Measurements from ENCODE around the gene SLC6A20. TPM values are rescaled to one million over a fixed set of nuclear protein-coding genes. Genes with fewer than 3 reads are reported as not detected.
A peak's percentile ranks its signal among the peaks of the same experiment; 100 is the strongest.
"Not testable (repeated sequence)": the region's sequence is repeated elsewhere in the genome, so short reads cannot be mapped to it uniquely, and the experiment has no call there.

Gene SLC6A20
- total RNA-seq, 1 donor from 2014 or later, result not detected

DNA sequence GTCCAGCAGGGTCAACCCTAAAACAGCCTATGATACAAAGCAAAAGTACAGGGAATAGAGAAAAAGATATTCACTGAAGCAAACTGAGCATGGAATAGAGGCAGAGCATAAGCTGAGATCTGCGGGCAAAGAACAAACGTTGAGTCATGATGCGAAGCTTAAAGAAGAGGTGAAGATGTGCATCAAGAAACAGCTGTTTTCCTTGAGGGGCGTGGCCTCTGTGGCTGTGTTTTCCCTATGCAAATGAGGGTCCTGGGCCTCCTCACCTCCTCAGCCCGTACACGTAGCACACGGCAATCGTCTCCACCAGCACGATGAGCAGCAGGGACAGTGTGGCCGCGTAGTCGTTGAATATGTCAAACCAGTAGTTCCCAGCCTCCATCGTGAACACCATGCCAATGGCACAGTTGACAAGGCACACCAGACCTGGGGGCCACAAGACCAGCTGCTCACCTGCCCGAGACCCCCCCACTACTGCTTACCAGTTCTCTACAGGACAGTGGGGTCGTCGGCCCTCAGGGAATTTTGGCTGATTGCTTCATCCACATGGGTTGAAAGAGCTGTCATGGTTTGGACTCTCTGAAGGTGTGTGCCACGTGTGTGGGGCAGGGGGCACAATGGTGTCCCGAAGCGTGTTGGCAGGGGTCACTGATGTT is 33.6 kb downstream of the SLC6A20 start:
- intact Hi-C loops (cut with micrococcal nuclease), result loop anchor here (10.0 kb wide), 1 partner anchor 142 kb away; no protein-coding TSS in a partner anchor
- H3K27ac ChIP-seq (replicated peaks), result no peak overlapping the region
- peaks cover 11% of the 10 kb centered on the region for H3K9me3 ChIP-seq (replicated peaks)
- DNase-seq, result no peak
- TF ChIP-seq, protein P1, sequence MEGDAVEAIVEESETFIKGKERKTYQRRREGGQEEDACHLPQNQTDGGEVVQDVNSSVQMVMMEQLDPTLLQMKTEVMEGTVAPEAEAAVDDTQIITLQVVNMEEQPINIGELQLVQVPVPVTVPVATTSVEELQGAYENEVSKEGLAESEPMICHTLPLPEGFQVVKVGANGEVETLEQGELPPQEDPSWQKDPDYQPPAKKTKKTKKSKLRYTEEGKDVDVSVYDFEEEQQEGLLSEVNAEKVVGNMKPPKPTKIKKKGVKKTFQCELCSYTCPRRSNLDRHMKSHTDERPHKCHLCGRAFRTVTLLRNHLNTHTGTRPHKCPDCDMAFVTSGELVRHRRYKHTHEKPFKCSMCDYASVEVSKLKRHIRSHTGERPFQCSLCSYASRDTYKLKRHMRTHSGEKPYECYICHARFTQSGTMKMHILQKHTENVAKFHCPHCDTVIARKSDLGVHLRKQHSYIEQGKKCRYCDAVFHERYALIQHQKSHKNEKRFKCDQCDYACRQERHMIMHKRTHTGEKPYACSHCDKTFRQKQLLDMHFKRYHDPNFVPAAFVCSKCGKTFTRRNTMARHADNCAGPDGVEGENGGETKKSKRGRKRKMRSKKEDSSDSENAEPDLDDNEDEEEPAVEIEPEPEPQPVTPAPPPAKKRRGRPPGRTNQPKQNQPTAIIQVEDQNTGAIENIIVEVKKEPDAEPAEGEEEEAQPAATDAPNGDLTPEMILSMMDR (IDR thresholded peaks at IDR 0.05; ENCODE audit: borderline replicate concordance), result no peak
- H3K27me3 ChIP-seq (ENCODE audit: low read depth), result peaks cover 29% of the 10 kb centered on the region
- H3K4me1 ChIP-seq, result no peaks in the 10 kb centered on the region
- no peak overlapping the region for H3K4me3 ChIP-seq
- H3K36me3 ChIP-seq, result no peaks in the 10 kb centered on the region

DNA sequence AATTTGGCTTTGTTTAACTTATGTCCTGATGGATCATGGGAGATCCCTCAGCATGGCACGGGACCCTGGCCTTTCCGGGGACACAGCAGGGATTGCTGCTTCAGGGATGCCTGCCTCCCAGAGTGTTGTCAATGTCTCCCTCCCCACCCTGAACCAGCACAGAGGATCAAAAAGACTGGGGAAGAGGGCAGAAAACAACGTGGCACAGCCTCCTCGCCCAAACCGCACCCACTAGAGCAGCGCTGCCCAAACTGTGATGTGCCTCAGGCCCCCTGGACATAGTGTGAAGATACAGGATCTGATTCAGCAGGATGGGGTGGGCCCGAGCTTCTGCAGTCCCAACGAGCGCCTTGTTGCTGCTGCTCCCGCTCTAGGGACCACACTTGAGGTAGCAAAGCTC is 34.5 kb downstream of the SLC6A20 start:
- H3K4me3 ChIP-seq, result no peak overlapping the region
- no peak for DNase-seq
- peaks cover 29% of the 10 kb centered on the region for H3K27me3 ChIP-seq (ENCODE audit: low read depth)
- no peaks in the 10 kb centered on the region for H3K4me1 ChIP-seq
- intact Hi-C loops (cut with micrococcal nuclease), result loop anchor here (10.0 kb wide), 1 partner anchor 143 kb away; no protein-coding TSS in a partner anchor
- H3K27ac ChIP-seq (replicated peaks), result no peak overlapping the region
- H3K9me3 ChIP-seq (replicated peaks), result peaks cover 3% of the 10 kb centered on the region
- TF ChIP-seq, protein P1 (IDR thresholded peaks at IDR 0.05; ENCODE audit: borderline replicate concordance), result no peak
- H3K36me3 ChIP-seq, result no peaks in the 10 kb centered on the region

DNA sequence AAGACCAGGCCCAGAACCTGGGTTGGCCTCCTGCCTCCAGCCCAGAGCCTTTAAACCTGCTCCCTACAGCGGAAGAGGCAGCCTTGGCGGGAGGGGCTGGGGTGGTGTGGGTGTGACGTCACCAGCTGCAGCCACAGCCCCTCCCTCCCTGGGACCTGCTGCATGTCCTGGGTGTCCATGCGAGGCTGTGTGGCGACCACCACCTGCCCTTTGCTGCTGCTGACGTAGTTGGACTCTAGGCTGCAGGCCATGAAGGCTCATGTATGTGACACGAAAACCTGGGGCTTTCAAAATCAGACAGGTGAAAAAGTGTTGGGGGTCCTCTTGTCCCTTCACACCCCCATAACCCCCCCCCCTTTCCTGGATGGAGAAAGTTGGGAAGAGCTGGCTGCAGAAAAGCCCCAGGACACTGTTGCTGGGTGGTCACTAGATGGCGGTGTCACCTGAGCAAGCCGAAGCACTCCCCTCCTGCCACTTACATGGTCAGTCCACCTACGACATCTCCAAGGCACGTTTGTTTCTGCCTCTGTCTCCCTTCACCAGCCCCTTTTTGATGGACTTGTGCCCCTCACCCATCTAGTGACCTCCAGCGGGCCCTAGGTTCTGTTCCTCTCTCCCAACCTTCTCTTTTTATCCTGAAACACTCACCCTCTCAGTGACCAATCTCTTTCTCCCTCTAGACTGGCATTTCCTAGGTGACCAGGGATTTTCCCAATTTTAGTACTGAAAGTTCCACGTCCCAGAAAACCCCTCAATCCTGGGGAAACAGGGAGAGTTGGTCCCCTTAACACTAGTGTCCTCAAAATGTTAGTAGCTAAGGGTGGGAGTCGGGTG is 35.2 kb downstream of the SLC6A20 start:
- Histone ChIP-seq H3K27ac (replicated peaks) (no peak overlapping the region), H3K9me3 (replicated peaks) (no peaks in the 10 kb centered on the region), H3K4me3 (no peak overlapping the region), H3K36me3 (no peaks in the 10 kb centered on the region), H3K4me1 (no peaks in the 10 kb centered on the region), H3K27me3 (ENCODE audit: low read depth) (peaks cover 29% of the 10 kb centered on the region)
- TF ChIP-seq, protein P1 (IDR thresholded peaks at IDR 0.05; ENCODE audit: borderline replicate concordance), result peak; percentile 73
- no peak for DNase-seq
- intact Hi-C loops (cut with micrococcal nuclease), result loop anchor here (10.0 kb wide), 1 partner anchor 144 kb away; no protein-coding TSS in a partner anchor

DNA sequence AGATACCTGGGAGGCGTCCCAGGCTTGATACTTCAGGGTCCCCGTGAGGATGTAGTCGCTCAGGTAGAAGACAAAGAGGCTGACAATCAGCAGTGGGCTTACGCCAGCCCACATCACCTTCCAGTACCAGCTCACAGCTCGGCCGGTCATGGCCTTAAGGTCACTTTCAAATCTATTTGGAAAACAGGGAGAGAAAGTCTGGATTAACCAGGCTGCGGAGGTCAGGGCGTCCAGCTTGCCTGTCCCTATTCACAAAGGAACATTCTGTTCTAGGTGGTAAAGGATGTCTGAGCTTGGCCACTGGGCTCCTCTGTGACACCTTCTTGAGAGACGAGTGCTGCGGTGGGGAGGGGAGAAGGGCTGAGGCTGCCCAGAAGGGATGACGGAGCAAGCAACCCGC is 36.5 kb downstream of the SLC6A20 start:
- H3K4me3 ChIP-seq, result no peak overlapping the region
- intact Hi-C loops (cut with micrococcal nuclease), result loop anchor here (10.0 kb wide), 2 partner anchors 145 to 315 kb away; no protein-coding TSS in a partner anchor
- DNase-seq, result no peak
- H3K27me3 ChIP-seq (ENCODE audit: low read depth), result peaks cover 29% of the 10 kb centered on the region
- no peaks in the 10 kb centered on the region for H3K4me1 ChIP-seq
- H3K27ac ChIP-seq (replicated peaks), result no peak overlapping the region
- TF ChIP-seq, protein P1 (IDR thresholded peaks at IDR 0.05; ENCODE audit: borderline replicate concordance), result no peak
- no peaks in the 10 kb centered on the region for H3K9me3 ChIP-seq (replicated peaks)
- H3K36me3 ChIP-seq, result no peaks in the 10 kb centered on the region

DNA sequence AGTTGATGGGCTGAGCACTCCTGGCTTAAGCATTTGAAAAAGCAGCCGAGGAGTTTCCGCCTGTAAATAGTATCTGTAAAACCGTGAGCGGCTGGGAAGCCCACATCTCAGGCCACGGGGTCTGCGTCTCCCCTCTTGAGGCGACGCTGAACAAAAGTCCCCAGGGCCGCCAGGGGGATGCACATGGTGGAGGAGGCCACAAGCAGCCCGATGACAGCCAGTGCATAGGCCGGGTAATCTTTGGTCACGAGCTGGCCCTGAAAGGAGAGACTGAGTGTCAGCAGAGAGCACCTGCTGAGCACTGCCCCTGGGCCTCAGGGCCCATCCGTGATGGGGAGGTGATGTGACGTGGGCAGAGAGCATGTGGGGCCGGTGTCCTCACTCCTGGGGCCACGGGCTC is 37.5 kb downstream of the SLC6A20 start:
- Histone ChIP-seq H3K4me1 (no peaks in the 10 kb centered on the region), H3K4me3 (no peak overlapping the region), H3K27me3 (ENCODE audit: low read depth) (peaks cover 29% of the 10 kb centered on the region), H3K36me3 (no peaks in the 10 kb centered on the region), H3K9me3 (replicated peaks) (no peaks in the 10 kb centered on the region), H3K27ac (replicated peaks) (no peak overlapping the region)
- DNase-seq, result no peak
- intact Hi-C loops (cut with micrococcal nuclease), result loop anchor here (10.0 kb wide), 1 partner anchor 316 kb away; no protein-coding TSS in a partner anchor
- TF ChIP-seq, protein P1 (IDR thresholded peaks at IDR 0.05; ENCODE audit: borderline replicate concordance), result no peak

DNA sequence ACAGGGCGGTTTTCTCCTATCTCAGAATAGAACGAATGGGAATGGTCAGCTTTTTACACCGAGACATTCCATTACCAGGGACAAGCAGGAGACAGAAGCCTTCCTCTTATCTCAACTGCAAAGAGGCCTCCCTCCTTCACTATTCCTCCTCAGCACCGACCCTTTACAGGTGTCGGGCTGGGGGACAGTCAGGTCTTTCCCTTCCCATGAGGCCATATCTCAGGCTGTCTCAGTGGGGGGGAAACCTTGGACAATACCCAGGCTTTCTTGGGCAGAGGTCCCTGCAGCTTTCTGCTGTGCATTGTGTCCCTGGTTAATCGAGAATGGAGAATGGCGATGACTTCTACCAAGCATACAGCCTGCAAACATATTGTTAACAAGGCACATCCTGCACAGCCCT is 39.2 kb downstream of the SLC6A20 start:
- not testable (repeated sequence) for H3K36me3 ChIP-seq; H3K27ac ChIP-seq (replicated peaks); H3K9me3 ChIP-seq (replicated peaks); H3K4me3 ChIP-seq; H3K4me1 ChIP-seq; DNase-seq
- intact Hi-C loops (cut with micrococcal nuclease), result loop anchor here (10.0 kb wide), 1 partner anchor 318 kb away; no protein-coding TSS in a partner anchor
- peaks cover 22% of the 10 kb centered on the region for H3K27me3 ChIP-seq (ENCODE audit: low read depth)

Measured in left ventricle myocardium inferior (tissue), 1 donor.